Fibroblast of peridontal ligament (primary cell): ENCODE measurements around the gene SH3BP5.

Source experiments
- DNase-seq: peaks from one replicate; pipeline ENCODE4 v3.0.0-alpha.2; 2010; ENCODE audit errors: extremely low read depth

The SH3BP5 gene

GRCh38 chr3:15255215-15255614 lies 77.2 kb downstream of the SH3BP5 start:
- no peak for DNase-seq

- no peak for DNase-seq
Measured at GRCh38 chr3:15253023-15253697, 79.2 kb downstream of the SH3BP5 start.

- DNase-seq: no peak
Measured at GRCh38 chr3:15246186-15246585, 86.2 kb downstream of the SH3BP5 start.

GRCh38 chr3:15243822-15244482 lies 88.4 kb downstream of the SH3BP5 start:
- no peak for DNase-seq

- DNase-seq: peak; percentile 15
Measured at GRCh38 chr3:15241341-15241740, 91.0 kb downstream of the SH3BP5 start.

- DNase-seq: no peak
Measured at GRCh38 chr3:15229262-15229661, 103.1 kb downstream of the SH3BP5 start.

GRCh38 chr3:15228147-15228546 lies 104.2 kb downstream of the SH3BP5 start:
- no peak for DNase-seq

GRCh38 chr3:15223685-15224572 lies 108.5 kb downstream of the SH3BP5 start:
- DNase-seq: no peak

GRCh38 chr3:15221574-15222217 lies 110.7 kb downstream of the SH3BP5 start:
- no peak for DNase-seq

GRCh38 chr3:15220661-15221060 lies 111.7 kb downstream of the SH3BP5 start:
- no peak for DNase-seq

- DNase-seq: no peak
Measured at GRCh38 chr3:15220056-15220455, 112.3 kb downstream of the SH3BP5 start.

- no peak for DNase-seq
Measured at GRCh38 chr3:15218689-15219088, 113.7 kb downstream of the SH3BP5 start.

- no peak for DNase-seq
Measured at GRCh38 chr3:15217841-15218267, 114.5 kb downstream of the SH3BP5 start.

GRCh38 chr3:15217011-15217671 lies 115.2 kb downstream of the SH3BP5 start:
- DNase-seq: no peak

- DNase-seq: no peak
Measured at GRCh38 chr3:15216501-15216900, 115.9 kb downstream of the SH3BP5 start.

GRCh38 chr3:15215996-15216395 lies 116.4 kb downstream of the SH3BP5 start:
- DNase-seq: peak; percentile 64

- no peak for DNase-seq
Measured at GRCh38 chr3:15214758-15215157, 117.6 kb downstream of the SH3BP5 start.

GRCh38 chr3:15211937-15212336 lies 120.4 kb downstream of the SH3BP5 start:
- DNase-seq: no peak

GRCh38 chr3:15207836-15208504 lies 124.4 kb downstream of the SH3BP5 start:
- peak; percentile 23 for DNase-seq

- peak; percentile 44 for DNase-seq
Measured at GRCh38 chr3:15206662-15207576, 125.5 kb downstream of the SH3BP5 start.
